ENCODE data around the gene SUSD1. TPM values are rescaled to one million over a fixed set of nuclear protein-coding genes. Genes with fewer than 3 reads are reported as not detected.

SUSD1 gene
- total and polyA plus RNA-seq, 2 of the 13 experiments (the other 11 are each of a cell fraction or from before 2014, with no cell fraction given): 25.9 to 32.3 TPM

DNA sequence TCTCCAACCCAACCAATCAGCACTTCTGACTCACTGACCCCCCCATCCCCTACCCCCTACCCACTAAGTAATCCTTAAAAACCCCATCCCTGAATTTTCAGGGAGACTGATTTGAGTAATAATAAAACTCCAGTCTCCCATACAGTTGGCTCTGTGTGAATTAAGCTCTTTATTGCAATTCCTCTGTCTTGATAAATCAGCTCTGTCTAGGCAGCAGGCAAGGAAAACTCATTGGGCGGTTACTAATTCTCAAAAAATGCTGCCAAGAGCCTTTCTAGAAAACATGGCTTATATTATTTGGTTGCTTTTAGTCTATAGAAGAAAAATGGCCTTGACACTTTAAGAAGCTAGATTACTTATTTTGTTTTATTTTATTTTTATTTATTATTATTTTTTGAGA, 131.7 kb downstream of the SUSD1 start:
- Histone ChIP-seq H3K4me2 (ENCODE audit: low read depth, low read length) (no peak overlapping the region), H3K79me2 (ENCODE audit: insufficient read depth, low read length) (no peaks in the 10 kb centered on the region), H3K9me3 (ENCODE audit: low read length) (no peaks in the 10 kb centered on the region), H3K4me3 (replicated peaks in 1 of 3; ENCODE audit: insufficient read depth in 1 of 3, low read depth in 2 of 3, low read length in 3 of 3) (no peak overlapping the region), H3K36me3 (replicated peaks in 1 of 2; ENCODE audit: control insufficient read depth in 1 of 2, insufficient read depth in 2 of 2, low read length in 2 of 2) (peaks cover 3 to 19% of the 10 kb centered on the region in 2 experiments; a peak in 4 of 5 replicates), H4K20me1 (ENCODE audit: insufficient read depth, low read length) (no peaks in the 10 kb centered on the region), H3K9ac (ENCODE audit: insufficient read depth, low read depth, low read length) (no peak overlapping the region), H3K27ac (ENCODE audit: extremely low read length, insufficient read depth, low read length) (no peak overlapping the region), H2AFZ (ENCODE audit: low read length) (no peak overlapping the region), H3K27me3 (ENCODE audit: control insufficient read depth in 1 of 2, insufficient read depth in 2 of 2, low read length in 2 of 2) (no peaks in the 10 kb centered on the region), H3K4me1 (ENCODE audit: insufficient read depth, low read length) (no peaks in the 10 kb centered on the region)
- TF ChIP-seq, protein P1, sequence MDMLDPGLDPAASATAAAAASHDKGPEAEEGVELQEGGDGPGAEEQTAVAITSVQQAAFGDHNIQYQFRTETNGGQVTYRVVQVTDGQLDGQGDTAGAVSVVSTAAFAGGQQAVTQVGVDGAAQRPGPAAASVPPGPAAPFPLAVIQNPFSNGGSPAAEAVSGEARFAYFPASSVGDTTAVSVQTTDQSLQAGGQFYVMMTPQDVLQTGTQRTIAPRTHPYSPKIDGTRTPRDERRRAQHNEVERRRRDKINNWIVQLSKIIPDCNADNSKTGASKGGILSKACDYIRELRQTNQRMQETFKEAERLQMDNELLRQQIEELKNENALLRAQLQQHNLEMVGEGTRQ (IDR thresholded peaks at IDR 0.05; ENCODE audit: low read depth, low read length): no peak
- TF ChIP-seq, protein P1 (CRISPR knock-in tag; IDR thresholded peaks at IDR 0.05; ENCODE audit: borderline replicate concordance): no peak
- TF ChIP-seq HES4 (CRISPR knock-in tag; IDR thresholded peaks at IDR 0.05; ENCODE audit: borderline replicate concordance) (no peak), HNRNPUL1 (IDR thresholded peaks at IDR 0.05; ENCODE audit: low read depth, low read length) (no peak), LCORL (IDR thresholded peaks at IDR 0.05) (no peak), LCORL (CRISPR knock-in tag; IDR thresholded peaks at IDR 0.05) (no peak), PHF5A (CRISPR knock-in tag; IDR thresholded peaks at IDR 0.05; ENCODE audit: low read depth, unreplicated experiment) (no peak), ZNF501 (CRISPR knock-in tag; IDR thresholded peaks at IDR 0.05) (no peak), ZNF558 (CRISPR knock-in tag; IDR thresholded peaks at IDR 0.05; ENCODE audit: borderline replicate concordance) (no peak)
- TF ChIP-seq, protein P2, sequence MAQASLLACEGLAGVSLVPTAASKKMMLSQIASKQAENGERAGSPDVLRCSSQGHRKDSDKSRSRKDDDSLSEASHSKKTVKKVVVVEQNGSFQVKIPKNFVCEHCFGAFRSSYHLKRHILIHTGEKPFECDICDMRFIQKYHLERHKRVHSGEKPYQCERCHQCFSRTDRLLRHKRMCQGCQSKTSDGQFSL (CRISPR knock-in tag; IDR thresholded peaks at IDR 0.05): no peak
- TF ChIP-seq, protein P3, sequence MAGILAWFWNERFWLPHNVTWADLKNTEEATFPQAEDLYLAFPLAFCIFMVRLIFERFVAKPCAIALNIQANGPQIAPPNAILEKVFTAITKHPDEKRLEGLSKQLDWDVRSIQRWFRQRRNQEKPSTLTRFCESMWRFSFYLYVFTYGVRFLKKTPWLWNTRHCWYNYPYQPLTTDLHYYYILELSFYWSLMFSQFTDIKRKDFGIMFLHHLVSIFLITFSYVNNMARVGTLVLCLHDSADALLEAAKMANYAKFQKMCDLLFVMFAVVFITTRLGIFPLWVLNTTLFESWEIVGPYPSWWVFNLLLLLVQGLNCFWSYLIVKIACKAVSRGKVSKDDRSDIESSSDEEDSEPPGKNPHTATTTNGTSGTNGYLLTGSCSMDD (CRISPR knock-in tag; IDR thresholded peaks at IDR 0.05): no peak
- TF ChIP-seq, protein P4, sequence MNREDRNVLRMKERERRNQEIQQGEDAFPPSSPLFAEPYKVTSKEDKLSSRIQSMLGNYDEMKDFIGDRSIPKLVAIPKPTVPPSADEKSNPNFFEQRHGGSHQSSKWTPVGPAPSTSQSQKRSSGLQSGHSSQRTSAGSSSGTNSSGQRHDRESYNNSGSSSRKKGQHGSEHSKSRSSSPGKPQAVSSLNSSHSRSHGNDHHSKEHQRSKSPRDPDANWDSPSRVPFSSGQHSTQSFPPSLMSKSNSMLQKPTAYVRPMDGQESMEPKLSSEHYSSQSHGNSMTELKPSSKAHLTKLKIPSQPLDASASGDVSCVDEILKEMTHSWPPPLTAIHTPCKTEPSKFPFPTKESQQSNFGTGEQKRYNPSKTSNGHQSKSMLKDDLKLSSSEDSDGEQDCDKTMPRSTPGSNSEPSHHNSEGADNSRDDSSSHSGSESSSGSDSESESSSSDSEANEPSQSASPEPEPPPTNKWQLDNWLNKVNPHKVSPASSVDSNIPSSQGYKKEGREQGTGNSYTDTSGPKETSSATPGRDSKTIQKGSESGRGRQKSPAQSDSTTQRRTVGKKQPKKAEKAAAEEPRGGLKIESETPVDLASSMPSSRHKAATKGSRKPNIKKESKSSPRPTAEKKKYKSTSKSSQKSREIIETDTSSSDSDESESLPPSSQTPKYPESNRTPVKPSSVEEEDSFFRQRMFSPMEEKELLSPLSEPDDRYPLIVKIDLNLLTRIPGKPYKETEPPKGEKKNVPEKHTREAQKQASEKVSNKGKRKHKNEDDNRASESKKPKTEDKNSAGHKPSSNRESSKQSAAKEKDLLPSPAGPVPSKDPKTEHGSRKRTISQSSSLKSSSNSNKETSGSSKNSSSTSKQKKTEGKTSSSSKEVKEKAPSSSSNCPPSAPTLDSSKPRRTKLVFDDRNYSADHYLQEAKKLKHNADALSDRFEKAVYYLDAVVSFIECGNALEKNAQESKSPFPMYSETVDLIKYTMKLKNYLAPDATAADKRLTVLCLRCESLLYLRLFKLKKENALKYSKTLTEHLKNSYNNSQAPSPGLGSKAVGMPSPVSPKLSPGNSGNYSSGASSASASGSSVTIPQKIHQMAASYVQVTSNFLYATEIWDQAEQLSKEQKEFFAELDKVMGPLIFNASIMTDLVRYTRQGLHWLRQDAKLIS (CRISPR knock-in tag; IDR thresholded peaks at IDR 0.05): no peak
- TF ChIP-seq, protein P5, sequence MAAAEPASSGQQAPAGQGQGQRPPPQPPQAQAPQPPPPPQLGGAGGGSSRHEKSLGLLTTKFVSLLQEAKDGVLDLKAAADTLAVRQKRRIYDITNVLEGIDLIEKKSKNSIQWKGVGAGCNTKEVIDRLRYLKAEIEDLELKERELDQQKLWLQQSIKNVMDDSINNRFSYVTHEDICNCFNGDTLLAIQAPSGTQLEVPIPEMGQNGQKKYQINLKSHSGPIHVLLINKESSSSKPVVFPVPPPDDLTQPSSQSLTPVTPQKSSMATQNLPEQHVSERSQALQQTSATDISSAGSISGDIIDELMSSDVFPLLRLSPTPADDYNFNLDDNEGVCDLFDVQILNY (CRISPR knock-in tag; conservative IDR thresholded peaks at IDR 0.05): no peak
- in situ Hi-C loops (cut with HindIII; ENCODE audit: extremely low pct_ligation_motif_present, low pct_unique_long_range_greater_than_20kb) (no loop called here), intact Hi-C loops (cut with micrococcal nuclease; ENCODE audit: unreplicated experiment) (no loop called here)
- no TSS peak for BruUV-seq (replicated peaks)
- DNase-seq (ENCODE audit: low spot score) (no peak), FAIRE-seq (no peak), ATAC-seq (no peak)
- CTCF ChIA-PET (ENCODE audit: low intra/inter-chr PET ratio, low total read pairs): no interaction called here
- WGBS (ENCODE audit: low lambda C conversion rate): 100% methylated on average over 1 of the region's 1 CpG
- POLR2A ChIA-PET: no interaction called here

Data from HepG2 (cell line).